Calu3 (cell line): ENCODE results near the gene ODAD3. TPM values are rescaled to one million over a fixed set of nuclear protein-coding genes. Genes with fewer than 3 reads are reported as not detected.

ENCODE experiments used
- BruUV-seq: library from RNA; stranded (reverse); fragments of 400-500 nt; replicated peaks from 2 replicates; lab custom pipeline; 2021; lab: Mats Ljungman, UMichigan
- CTCF ChIA-PET: fragments of 300-600 bp; sonication (Branson Sonifier 250); formaldehyde crosslinking; loops from one replicate; lab custom pipeline; 2022; ENCODE audit warnings: antibody characterized with exemption; lab: Charles Lee
- DNase-seq: peaks from one replicate; pipeline ENCODE4 v3.0.0; 2022
- H3K27ac Mint-ChIP-seq: one replicate; pipeline ENCODE4 v1.8.0; 2022; ENCODE audit warnings: mixed read lengths; ENCODE audit not compliant: unreplicated experiment
- H3K27me3 Mint-ChIP-seq: one replicate; pipeline ENCODE4 v1.8.0; 2022; ENCODE audit warnings: mixed read lengths; ENCODE audit not compliant: unreplicated experiment
- H3K36me3 Mint-ChIP-seq: one replicate; pipeline ENCODE4 v1.8.0; 2022; ENCODE audit warnings: mild to moderate bottlenecking, moderate library complexity, mixed read lengths; ENCODE audit not compliant: insufficient read depth, unreplicated experiment
- H3K4me1 Mint-ChIP-seq: one replicate; pipeline ENCODE4 v1.8.0; 2022; ENCODE audit warnings: mild to moderate bottlenecking, low read depth, mixed read lengths; ENCODE audit not compliant: unreplicated experiment
- H3K4me3 Mint-ChIP-seq: one replicate; pipeline ENCODE4 v1.8.0; 2022; ENCODE audit warnings: mild to moderate bottlenecking, low read depth, moderate library complexity, mixed read lengths; ENCODE audit not compliant: unreplicated experiment
- H3K9me3 Mint-ChIP-seq: one replicate; pipeline ENCODE4 v1.8.0; 2022; ENCODE audit warnings: low read depth, mixed read lengths; ENCODE audit not compliant: unreplicated experiment
- intact Hi-C: fragments of 100-400 bp; cut with micrococcal nuclease; formaldehyde crosslinking; loops from one replicate; pipeline ENCODE4 v1.10.0; 2022; ENCODE audit not compliant: unreplicated experiment
- total RNA-seq: library from RNA; stranded (reverse); gene quantifications from 2 replicates; pipeline ENCODE4 v1.2.3, GENCODE V29; 2022
- TF ChIP-seq, protein P1 (sequence below): fragments of 200-600 bp; IDR thresholded peaks from one replicate; pipeline ENCODE4 v1.8.0; 2022; ENCODE audit warnings: antibody characterized with exemption; ENCODE audit not compliant: unreplicated experiment

The ODAD3 gene
- total RNA-seq, 1 experiment from 2014 or later: not detected

DNA sequence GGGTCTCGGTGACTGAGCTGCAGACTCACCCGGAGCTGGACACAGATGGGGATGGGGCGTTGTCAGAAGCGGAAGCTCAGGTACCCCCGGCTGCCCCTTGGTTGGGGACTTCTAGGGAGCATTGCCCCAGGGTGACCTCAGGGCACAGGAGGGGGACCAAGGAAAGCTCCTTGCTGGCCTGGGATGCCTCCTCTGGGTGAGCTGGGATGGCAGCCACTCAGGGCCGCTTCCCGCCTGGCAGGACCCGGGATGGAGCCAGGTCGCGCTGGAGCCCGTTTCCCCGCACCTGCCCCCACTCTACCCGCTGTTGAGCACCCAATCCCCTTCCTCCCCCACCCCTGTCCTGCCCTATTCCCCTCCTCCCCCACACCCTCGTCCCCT lies 11.3 kb upstream of the ODAD3 start:
- no peaks in the 10 kb centered on the region for H3K27me3 Mint-ChIP-seq
- intact Hi-C loops: loop anchor here (10.0 kb wide), 1 partner anchor 151 kb away; the partner anchor contains the start of gene TSPAN16
- no peak overlapping the region for H3K4me3 Mint-ChIP-seq
- BruUV-seq: no TSS peak
- H3K4me1 Mint-ChIP-seq: no peaks in the 10 kb centered on the region
- CTCF ChIA-PET: no interaction called here
- no peak for DNase-seq
- H3K36me3 Mint-ChIP-seq: peaks cover 21% of the 10 kb centered on the region
- no peak overlapping the region for H3K27ac Mint-ChIP-seq
- no peaks in the 10 kb centered on the region for H3K9me3 Mint-ChIP-seq
- TF ChIP-seq, protein P1, sequence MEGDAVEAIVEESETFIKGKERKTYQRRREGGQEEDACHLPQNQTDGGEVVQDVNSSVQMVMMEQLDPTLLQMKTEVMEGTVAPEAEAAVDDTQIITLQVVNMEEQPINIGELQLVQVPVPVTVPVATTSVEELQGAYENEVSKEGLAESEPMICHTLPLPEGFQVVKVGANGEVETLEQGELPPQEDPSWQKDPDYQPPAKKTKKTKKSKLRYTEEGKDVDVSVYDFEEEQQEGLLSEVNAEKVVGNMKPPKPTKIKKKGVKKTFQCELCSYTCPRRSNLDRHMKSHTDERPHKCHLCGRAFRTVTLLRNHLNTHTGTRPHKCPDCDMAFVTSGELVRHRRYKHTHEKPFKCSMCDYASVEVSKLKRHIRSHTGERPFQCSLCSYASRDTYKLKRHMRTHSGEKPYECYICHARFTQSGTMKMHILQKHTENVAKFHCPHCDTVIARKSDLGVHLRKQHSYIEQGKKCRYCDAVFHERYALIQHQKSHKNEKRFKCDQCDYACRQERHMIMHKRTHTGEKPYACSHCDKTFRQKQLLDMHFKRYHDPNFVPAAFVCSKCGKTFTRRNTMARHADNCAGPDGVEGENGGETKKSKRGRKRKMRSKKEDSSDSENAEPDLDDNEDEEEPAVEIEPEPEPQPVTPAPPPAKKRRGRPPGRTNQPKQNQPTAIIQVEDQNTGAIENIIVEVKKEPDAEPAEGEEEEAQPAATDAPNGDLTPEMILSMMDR: no peak

DNA sequence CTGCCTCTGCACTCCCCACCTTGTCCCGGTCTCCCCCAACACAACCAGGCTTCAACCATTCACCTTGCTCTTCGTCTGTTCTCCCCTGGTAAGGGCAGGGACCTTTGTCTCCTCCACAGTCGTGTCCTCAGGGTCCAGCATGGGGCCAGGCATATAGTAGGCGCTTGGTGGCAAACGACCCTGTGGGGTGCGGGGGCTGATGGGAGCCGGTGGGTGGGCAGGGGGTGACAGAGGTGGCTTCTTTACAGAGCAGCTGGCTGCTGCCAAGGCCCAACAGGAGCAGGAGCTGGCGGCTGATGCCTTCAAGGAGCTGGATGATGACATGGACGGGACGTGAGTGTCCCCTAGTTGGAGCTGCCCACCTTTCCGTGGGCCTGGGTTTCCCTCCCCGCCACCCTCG lies 10.2 kb upstream of the ODAD3 start:
- BruUV-seq: no TSS peak
- intact Hi-C loops: loop anchor here (10.0 kb wide), 1 partner anchor 150 kb away; the partner anchor contains the start of gene TSPAN16
- Mint-ChIP-seq H3K27ac (no peak overlapping the region), H3K36me3 (peaks cover 24% of the 10 kb centered on the region), H3K9me3 (no peaks in the 10 kb centered on the region), H3K4me3 (no peak overlapping the region), H3K4me1 (no peaks in the 10 kb centered on the region), H3K27me3 (no peaks in the 10 kb centered on the region)
- TF ChIP-seq, protein P1: no peak
- no peak for DNase-seq
- CTCF ChIA-PET: no interaction called here

DNA sequence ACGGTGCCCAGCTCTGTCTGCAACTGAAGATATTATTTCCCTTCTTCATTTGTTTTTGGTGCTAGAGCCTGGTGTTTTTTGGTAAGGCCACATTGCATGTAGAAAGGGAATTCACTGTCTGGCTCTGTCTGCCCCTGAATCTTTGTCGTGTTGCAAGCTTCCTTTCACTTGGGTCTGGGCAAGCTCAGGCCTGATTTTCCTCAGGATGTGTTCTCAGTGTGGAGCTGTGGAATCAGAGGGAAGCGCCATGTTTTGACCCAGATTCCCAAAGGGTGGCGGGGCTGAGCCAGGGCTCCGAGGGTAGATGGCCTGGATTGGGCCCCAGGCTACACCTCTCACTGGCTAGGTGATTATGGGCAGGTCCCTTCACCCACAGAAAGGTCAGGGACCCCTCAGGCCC lies 9.1 kb upstream of the ODAD3 start:
- no TSS peak for BruUV-seq
- H3K9me3 Mint-ChIP-seq: no peaks in the 10 kb centered on the region
- no peaks in the 10 kb centered on the region for H3K4me1 Mint-ChIP-seq
- no peak overlapping the region for H3K27ac Mint-ChIP-seq
- H3K36me3 Mint-ChIP-seq: peaks cover 22% of the 10 kb centered on the region
- TF ChIP-seq, protein P1: no peak
- CTCF ChIA-PET: interaction anchor here (0.6 to 0.9 kb wide), 2 partner anchors 310 to 797 kb away, joined by 3 to 4 read pairs; no protein-coding TSS in a partner anchor
- no peaks in the 10 kb centered on the region for H3K27me3 Mint-ChIP-seq
- DNase-seq: no peak
- intact Hi-C loops: loop anchor here (10.0 kb wide), 1 partner anchor 149 kb away; the partner anchor contains the start of gene TSPAN16
- H3K4me3 Mint-ChIP-seq: no peak overlapping the region

DNA sequence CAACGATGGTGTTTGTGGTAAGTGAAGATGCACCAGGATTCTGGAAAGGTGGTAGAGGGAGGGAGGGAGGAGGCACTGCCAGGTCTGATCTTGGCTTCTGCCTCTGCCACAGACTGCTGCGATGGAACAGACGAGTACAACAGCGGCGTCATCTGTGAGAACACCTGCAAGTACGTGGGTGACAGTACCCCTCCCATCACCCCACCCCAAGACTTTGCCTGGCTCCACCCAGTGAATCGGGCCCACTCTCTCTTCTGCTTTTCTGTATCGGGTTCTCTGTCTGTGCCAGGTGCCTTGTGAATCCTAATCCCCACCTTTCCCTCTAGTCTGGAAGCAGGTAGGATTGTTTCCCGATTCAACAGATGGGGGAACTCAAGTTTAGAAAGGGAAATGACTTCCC lies 3.0 kb upstream of the ODAD3 start:
- no peak overlapping the region for H3K4me3 Mint-ChIP-seq
- CTCF ChIA-PET: no interaction called here
- TSS peak; percentile 16 for BruUV-seq
- H3K27ac Mint-ChIP-seq: no peak overlapping the region
- no peaks in the 10 kb centered on the region for H3K27me3 Mint-ChIP-seq
- H3K4me1 Mint-ChIP-seq: no peaks in the 10 kb centered on the region
- peaks cover 43% of the 10 kb centered on the region for H3K36me3 Mint-ChIP-seq
- no peaks in the 10 kb centered on the region for H3K9me3 Mint-ChIP-seq
- intact Hi-C loops: no loop called here
- no peak for DNase-seq
- TF ChIP-seq, protein P1: no peak
